ENCODE measurements around the gene DENND4A. TPM values are rescaled to one million over a fixed set of nuclear protein-coding genes. Genes with fewer than 3 reads are reported as not detected.

The DENND4A gene
- total RNA-seq, 4 donors from 2014 or later, result 21.6 to 54.0 (median 35.9) TPM

DNA sequence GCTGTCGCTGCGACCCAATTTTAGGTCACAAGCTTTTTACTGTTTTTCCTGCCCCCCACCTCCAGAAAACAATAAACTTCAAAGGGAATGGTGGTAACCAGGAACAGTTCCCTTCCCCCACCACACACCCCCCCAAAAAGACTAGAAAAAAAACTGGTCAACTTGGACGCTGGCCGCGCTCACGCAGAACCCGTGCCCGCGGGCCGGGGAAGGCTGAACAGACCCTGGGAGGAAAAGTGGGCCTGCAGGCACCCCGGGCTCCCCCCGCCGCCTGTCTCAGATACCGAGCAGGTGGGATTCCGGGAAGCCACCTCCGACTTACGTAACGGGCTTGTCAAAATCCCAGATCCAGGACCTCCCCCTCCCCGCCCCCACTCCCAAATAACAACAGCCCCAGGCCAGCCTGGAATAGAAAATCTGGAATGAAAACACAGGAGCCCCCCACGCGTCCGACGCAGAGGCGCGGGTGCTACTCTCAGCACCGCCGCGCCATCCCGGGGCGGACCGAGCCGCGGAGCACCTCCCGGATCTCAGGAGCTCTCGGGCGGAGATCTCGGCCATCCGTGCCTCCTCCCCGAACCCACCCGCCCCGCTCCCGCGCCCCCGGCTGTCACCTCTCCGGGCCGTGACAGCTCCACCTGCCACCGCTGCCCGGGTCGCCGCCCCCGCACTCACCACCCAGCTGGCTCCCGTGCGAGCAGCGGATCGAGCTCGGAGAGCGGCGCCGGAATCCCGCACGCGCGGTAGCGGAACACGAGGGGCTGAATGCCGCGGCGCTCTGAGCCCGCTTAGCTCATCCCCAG, 557 bp downstream of the DENND4A start:
- Histone ChIP-seq H3K4me1 (peaks cover 0 to 38% (median 8%) of the 10 kb centered on the region in 4 donors), H3K27ac (peak overlapping the region; percentile 97 to 100 (median 99)), H3K36me3 (no peaks in the 10 kb centered on the region), H3K4me3 (peak overlapping the region; percentile 79 to 100 (median 99)), H3K27me3 (no peaks in the 10 kb centered on the region), H3K9me3 (no peaks in the 10 kb centered on the region)
- 1 to 2% methylated on average over 12 to 23 of the region's 69 CpGs for WGBS, 2 donors
- DNase-seq (ENCODE audit: low spot score in 2 of 2), result peak; percentile 42 to 60
- TF ChIP-seq POLR2A (IDR thresholded peaks at IDR 0.05) (no peak), EP300 (IDR thresholded peaks at IDR 0.05) (no peak)
- TF ChIP-seq, protein P1, sequence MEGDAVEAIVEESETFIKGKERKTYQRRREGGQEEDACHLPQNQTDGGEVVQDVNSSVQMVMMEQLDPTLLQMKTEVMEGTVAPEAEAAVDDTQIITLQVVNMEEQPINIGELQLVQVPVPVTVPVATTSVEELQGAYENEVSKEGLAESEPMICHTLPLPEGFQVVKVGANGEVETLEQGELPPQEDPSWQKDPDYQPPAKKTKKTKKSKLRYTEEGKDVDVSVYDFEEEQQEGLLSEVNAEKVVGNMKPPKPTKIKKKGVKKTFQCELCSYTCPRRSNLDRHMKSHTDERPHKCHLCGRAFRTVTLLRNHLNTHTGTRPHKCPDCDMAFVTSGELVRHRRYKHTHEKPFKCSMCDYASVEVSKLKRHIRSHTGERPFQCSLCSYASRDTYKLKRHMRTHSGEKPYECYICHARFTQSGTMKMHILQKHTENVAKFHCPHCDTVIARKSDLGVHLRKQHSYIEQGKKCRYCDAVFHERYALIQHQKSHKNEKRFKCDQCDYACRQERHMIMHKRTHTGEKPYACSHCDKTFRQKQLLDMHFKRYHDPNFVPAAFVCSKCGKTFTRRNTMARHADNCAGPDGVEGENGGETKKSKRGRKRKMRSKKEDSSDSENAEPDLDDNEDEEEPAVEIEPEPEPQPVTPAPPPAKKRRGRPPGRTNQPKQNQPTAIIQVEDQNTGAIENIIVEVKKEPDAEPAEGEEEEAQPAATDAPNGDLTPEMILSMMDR (IDR thresholded peaks at IDR 0.05), result no peak

DNA sequence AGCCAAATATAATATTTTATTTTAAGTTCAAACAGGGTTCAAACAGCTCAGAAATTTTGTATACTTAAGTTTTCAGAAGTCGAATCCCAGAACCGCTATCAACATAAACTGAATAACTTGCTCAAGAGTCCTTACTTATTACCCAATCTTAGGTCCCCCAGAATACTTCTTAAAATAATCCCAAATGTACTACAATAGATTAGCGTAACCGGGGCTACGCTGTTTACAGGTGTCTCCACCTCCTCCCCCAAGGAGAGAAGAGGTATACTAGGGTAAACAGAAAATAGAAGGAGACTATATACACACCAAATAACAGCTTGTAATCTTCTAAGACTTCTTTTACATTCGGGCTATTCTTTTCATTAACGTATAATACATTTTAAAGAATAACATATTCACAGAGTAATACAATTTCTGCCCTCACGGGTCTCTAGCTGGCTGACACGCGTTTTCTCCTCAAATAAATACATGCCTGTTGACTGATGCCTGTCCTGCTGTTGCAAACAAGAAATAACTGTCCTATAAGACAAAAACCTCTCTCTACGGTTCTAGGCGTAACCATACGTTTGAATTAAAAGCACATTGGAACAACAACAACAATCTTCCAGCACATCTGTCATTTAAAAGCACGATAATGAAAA, 1.3 kb downstream of the DENND4A start:
- H3K4me3 ChIP-seq, result peak overlapping the region; percentile 79 to 100 (median 99)
- H3K27me3 ChIP-seq, result no peaks in the 10 kb centered on the region
- peaks cover 0 to 38% (median 8%) of the 10 kb centered on the region in 4 donors for H3K4me1 ChIP-seq
- H3K36me3 ChIP-seq, result no peaks in the 10 kb centered on the region
- no peaks in the 10 kb centered on the region for H3K9me3 ChIP-seq
- DNase-seq (ENCODE audit: low spot score in 2 of 2), result no peak
- TF ChIP-seq, protein P1 (IDR thresholded peaks at IDR 0.05), result no peak
- TF ChIP-seq EP300 (IDR thresholded peaks at IDR 0.05), result no peak
- TF ChIP-seq POLR2A (IDR thresholded peaks at IDR 0.05), result no peak
- WGBS, 2 donors, result 4% methylated on average over 14 of the region's 14 CpGs
- H3K27ac ChIP-seq, result peak overlapping the region; percentile 97 to 100 (median 99)

DNA sequence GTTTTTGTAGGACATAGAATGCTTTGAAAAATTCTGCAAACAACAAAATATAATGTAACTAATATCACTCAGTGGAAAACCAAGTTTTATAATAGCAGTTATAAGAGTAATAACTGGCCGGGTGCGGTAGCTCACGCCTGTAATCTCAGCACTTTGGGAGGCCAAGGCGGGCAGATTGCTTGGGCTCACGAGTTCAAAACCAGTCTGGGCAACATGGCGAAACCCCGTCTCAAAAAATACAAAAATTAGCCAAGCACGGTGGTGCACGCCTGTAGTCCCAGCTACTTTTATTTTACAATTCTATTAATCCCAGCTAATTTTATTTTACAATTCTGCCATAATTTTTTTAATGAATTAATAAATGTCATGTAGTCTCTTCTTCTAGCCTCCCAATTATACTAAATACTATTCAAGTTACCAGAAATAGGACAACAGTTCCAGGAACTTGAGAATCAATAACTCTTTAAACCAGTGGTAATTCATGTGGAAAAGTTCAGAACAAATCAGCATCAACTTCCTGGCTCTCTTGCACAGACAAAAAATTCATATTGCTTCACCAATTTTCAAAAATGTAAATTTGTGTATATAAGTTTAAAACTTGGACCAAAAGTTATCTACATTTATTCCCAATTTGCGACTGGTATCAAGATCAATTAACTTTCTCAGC, 2.2 kb downstream of the DENND4A start:
- Histone ChIP-seq H3K4me3 (no peak overlapping the region), H3K9me3 (no peaks in the 10 kb centered on the region), H3K27me3 (no peaks in the 10 kb centered on the region), H3K36me3 (no peaks in the 10 kb centered on the region), H3K27ac (peak overlapping the region in 1 of 4 donors; percentile 97), H3K4me1 (peaks cover 0 to 38% (median 8%) of the 10 kb centered on the region in 4 donors)
- no peak for DNase-seq (ENCODE audit: low spot score in 2 of 2)
- TF ChIP-seq EP300 (IDR thresholded peaks at IDR 0.05) (no peak), POLR2A (IDR thresholded peaks at IDR 0.05) (no peak)
- TF ChIP-seq, protein P1 (IDR thresholded peaks at IDR 0.05), result no peak
- 87 to 90% methylated on average over 10 of the region's 10 CpGs for WGBS, 2 donors

DNA sequence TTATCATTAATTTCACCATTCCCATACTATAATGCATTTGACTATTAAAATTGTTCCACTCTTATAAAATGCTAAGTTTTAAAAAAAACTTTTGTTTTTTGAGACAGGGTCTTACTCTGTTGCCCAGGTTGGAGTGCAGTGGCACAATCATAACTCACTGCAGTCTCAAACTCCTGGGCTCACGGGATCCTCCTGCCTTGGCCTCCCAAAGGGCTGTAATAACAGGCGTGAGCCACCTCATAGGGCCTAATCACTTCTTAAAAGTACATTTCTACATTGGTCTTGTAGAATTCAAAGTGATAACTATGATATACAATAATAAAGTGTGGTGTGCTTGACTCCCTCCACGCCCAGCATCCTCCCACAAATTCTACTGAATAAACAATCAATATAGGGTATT, 3.0 kb downstream of the DENND4A start:
- Histone ChIP-seq H3K36me3 (no peaks in the 10 kb centered on the region), H3K27ac (no peak overlapping the region), H3K27me3 (no peaks in the 10 kb centered on the region), H3K9me3 (no peaks in the 10 kb centered on the region), H3K4me1 (peaks cover 0 to 38% (median 8%) of the 10 kb centered on the region in 4 donors), H3K4me3 (no peak overlapping the region)
- TF ChIP-seq POLR2A (IDR thresholded peaks at IDR 0.05) (no peak), EP300 (IDR thresholded peaks at IDR 0.05) (no peak)
- TF ChIP-seq, protein P1 (IDR thresholded peaks at IDR 0.05), result no peak
- 93 to 96% methylated on average over 3 of the region's 3 CpGs for WGBS, 2 donors
- DNase-seq (ENCODE audit: low spot score in 2 of 2), result no peak

Data from tibial nerve (tissue), 4 donors.